Head of caudate nucleus (tissue), 42 donors: ENCODE data around the gene LRRC45.

Source experiments
- DNase-seq, 42 donors: peaks; one replicate each; pipeline versions ENCODE4 v3.0.0 to v3.0.0-alpha.2; 2020 to 2021; ENCODE audit warnings: mixed read lengths in 7 of 42
- intact Hi-C: fragments of 100-400 bp; cut with DNase I; formaldehyde crosslinking; loops from one replicate; pipeline ENCODE4 v1.15.0; 2022

The LRRC45 gene

GRCh38 chr17:82055023-82055964 is 32.2 kb downstream of the LRRC45 start:
- DNase-seq: no peak
- intact Hi-C loops: loop anchor here (5.0 kb wide), 1 partner anchor 42 kb away; the partner anchor contains the start of gene FASN

GRCh38 chr17:82055965-82056728 is 33.0 kb downstream of the LRRC45 start:
- DNase-seq: no peak
- intact Hi-C loops: loop anchor here (5.0 kb wide), 1 partner anchor 41 kb away; the partner anchor contains the start of gene FASN

GRCh38 chr17:82056729-82057621 is 33.9 kb downstream of the LRRC45 start:
- DNase-seq: no peak
- intact Hi-C loops: loop anchor here (5.0 kb wide), 1 partner anchor 40 kb away; the partner anchor contains the start of gene FASN

- DNase-seq: no peak
- intact Hi-C loops: loop anchor here (5.0 kb wide), 1 partner anchor 39 kb away; the partner anchor contains the start of gene FASN
Observed at GRCh38 chr17:82058230-82058854, 35.2 kb downstream of the LRRC45 start.

GRCh38 chr17:82058855-82059249 is 35.7 kb downstream of the LRRC45 start:
- DNase-seq: no peak
- intact Hi-C loops: loop anchor here (5.0 kb wide), 1 partner anchor 38 kb away; the partner anchor contains the start of gene FASN

GRCh38 chr17:82059272-82060000 is 36.3 kb downstream of the LRRC45 start:
- DNase-seq: no peak
- intact Hi-C loops: loop anchor here (5.0 kb wide), 1 partner anchor 38 kb away; the partner anchor contains the start of gene FASN

- no peak for DNase-seq
- intact Hi-C loops: no loop called here
Observed at GRCh38 chr17:82060001-82060380, 36.9 kb downstream of the LRRC45 start.

GRCh38 chr17:82060614-82061013 is 37.5 kb downstream of the LRRC45 start:
- DNase-seq: no peak
- intact Hi-C loops: no loop called here

GRCh38 chr17:82061047-82061925 is 38.2 kb downstream of the LRRC45 start:
- intact Hi-C loops: no loop called here
- DNase-seq: no peak

GRCh38 chr17:82062076-82062983 is 39.2 kb downstream of the LRRC45 start:
- DNase-seq: no peak
- intact Hi-C loops: no loop called here

- intact Hi-C loops: no loop called here
- DNase-seq: no peak
Observed at GRCh38 chr17:82062984-82063368, 39.9 kb downstream of the LRRC45 start.

- no peak for DNase-seq
Observed at GRCh38 chr17:82063424-82064415, 40.6 kb downstream of the LRRC45 start.

GRCh38 chr17:82064433-82065192 is 41.5 kb downstream of the LRRC45 start:
- no peak for DNase-seq
- intact Hi-C loops: no loop called here

More at GRCh38 chr17:82063424-82064415, 40.6 kb downstream of the LRRC45 start:
- intact Hi-C loops: no loop called here

- intact Hi-C loops: no loop called here
- no peak for DNase-seq
Observed at GRCh38 chr17:82065193-82065637, 42.1 kb downstream of the LRRC45 start.
